HG03066 (cell line): Measurements from ENCODE around the gene MEX3A.
A peak's percentile ranks its signal among the peaks of the same experiment; 100 is the strongest.

Experiments
- ATAC-seq: cut with Tn5 transposase; IDR thresholded peaks from one replicate; pipeline ENCODE4 v1.9.1; 2021; ENCODE audit warnings: low read depth; ENCODE audit not compliant: unreplicated experiment

MEX3A gene

DNA sequence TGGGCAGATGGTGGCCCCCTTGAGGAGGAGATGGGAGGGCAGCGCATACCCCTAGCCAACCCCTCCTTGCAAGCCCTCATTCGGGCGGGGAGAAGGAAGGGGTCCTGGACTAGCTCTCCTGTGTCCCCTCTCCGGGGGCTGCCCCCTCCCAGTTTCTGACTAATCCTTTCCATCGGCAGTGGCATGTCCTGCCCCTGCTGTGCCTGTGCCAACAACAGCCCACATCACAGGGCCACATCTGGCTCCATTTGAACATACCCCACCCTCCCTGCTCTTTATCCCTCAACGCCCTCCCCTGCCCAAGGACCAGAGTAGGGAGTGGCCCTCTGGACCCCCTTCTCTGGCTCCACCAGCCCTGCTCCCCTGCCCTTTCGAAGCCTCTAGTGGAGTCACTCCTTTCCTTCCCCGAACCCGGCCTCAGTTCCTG, 21.3 kb upstream of the MEX3A start:
- no peak for ATAC-seq

DNA sequence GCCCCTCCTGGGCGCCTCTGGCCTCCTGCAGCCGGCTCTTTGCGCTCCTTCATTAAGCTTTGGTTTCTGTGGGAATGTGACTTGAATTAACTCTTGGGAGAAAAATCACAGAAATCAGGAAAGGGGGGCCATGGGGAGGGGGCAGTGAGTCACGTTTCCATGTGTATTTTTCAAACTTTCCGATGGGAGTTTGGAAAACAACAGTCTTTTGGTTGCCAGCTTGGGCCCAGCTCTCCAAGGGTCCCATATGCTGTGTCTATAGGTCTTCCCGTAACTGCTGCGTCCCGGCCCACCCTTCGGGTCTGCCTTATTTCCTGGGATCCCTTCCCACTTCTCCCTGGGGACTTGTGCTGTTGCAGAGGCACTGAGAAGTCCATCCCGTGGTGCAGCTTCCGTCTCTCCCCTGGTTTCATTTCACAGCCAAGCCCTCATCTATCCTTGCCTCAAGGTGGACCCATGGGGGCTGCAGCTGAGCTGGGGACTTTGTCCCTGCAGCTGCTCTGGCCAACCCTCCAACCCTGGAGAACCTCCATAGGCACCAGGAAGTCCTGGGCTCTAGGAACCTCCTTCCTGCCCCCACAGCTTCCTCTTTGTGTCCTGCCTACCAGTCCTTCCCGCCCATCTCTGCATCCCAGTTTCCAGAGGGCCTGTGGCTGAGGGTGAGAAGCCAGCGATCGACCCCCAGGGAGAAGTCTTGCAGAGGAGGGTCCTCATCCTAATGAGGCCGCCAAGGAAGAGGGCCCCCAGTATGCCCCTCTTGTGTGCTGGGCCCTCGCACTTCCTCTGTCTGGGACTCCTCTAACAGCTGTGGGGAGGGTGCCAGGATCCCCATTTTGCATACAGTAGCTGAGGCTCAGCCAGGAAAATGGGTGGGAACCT, 20.6 kb upstream of the MEX3A start:
- ATAC-seq, result no peak

GRCh38 chr1:156101880-156102279, 19.6 kb upstream of the MEX3A start:
- no peak for ATAC-seq

- no peak for ATAC-seq
These were observed 18.1 kb upstream of the MEX3A start for GRCh38 chr1:156100205-156100995.

GRCh38 chr1:156099282-156099681, 17.0 kb upstream of the MEX3A start:
- ATAC-seq, result no peak

DNA sequence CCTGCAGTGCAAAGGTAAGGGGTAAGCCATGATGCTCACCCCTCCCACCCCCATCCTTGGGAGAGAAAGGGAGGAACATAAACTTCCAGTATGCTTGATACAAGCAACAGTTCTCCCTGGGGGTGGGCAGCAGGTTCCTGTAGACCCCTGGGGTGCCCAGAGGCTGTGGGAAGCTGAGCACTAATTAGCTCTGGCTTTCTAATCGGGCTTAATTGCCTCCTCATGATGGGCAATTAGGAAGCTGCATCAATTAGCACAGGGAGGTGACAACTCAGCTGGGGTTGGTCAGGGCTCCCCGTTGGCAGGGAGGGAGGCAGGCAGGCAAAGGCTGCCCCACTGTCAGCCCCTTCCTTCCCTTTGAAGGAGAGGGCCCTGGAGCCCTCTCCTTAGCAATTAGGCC, 16.5 kb upstream of the MEX3A start:
- ATAC-seq, result no peak

GRCh38 chr1:156097499-156098178, 15.4 kb upstream of the MEX3A start:
- ATAC-seq, result no peak

- ATAC-seq, result peak; percentile 70
These were observed 14.6 kb upstream of the MEX3A start for GRCh38 chr1:156096640-156097391.

GRCh38 chr1:156095906-156096508, 13.7 kb upstream of the MEX3A start:
- no peak for ATAC-seq

GRCh38 chr1:156091610-156092009, 9.3 kb upstream of the MEX3A start:
- no peak for ATAC-seq

GRCh38 chr1:156090840-156091188, 8.5 kb upstream of the MEX3A start:
- ATAC-seq, result no peak

DNA sequence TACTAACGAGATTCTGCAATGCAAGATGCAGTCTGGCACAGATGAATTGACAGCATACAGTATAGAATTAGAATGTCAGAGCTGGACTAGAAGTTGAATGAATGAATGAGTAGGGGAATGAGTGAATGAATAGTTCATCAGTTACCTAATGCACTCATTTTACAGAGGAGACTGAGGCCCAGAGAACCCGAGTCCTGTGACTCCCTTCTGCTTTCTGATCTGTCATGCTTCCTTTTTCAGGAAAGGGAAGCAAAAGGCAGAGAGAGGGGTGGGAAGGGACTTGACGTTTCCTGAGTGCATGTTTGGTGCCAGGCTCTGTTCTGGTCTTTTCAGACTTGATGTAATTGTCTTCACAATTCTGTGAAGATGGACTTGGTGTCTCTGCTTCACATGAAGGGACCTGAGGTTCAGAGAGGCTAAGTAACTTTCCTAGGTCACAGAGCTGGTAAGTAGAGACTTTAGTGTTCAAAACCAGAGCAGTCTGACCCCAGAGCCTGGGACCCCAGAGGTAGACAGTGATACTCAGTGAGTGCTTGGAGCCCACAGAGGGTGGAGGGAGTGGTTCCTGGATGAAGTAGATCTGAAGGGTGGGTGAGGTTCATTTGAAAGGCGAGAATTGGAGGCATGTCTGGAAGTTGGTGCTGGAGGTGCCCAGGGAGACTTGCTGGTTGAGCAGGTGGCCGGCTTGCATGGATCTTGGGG, 8.0 kb upstream of the MEX3A start:
- no peak for ATAC-seq

GRCh38 chr1:156089704-156090103, 7.4 kb upstream of the MEX3A start:
- ATAC-seq, result no peak

- no peak for ATAC-seq
These were observed 4.0 kb upstream of the MEX3A start for GRCh38 chr1:156086256-156086662.

- no peak for ATAC-seq
These were observed 1.8 kb upstream of the MEX3A start for GRCh38 chr1:156083800-156084790.

- no peak for ATAC-seq
These were observed 352 bp downstream of the MEX3A start for GRCh38 chr1:156081917-156082308.

GRCh38 chr1:156081180-156081916, 917 bp downstream of the MEX3A start:
- ATAC-seq, result no peak

GRCh38 chr1:156080863-156081179, 1.4 kb downstream of the MEX3A start:
- no peak for ATAC-seq
